Epithelial cell of umbilical artery (primary cell): ENCODE data around the gene AP5B1. TPM values are rescaled to one million over a fixed set of nuclear protein-coding genes. Genes with fewer than 3 reads are reported as not detected.

ENCODE experiments used
- total RNA-seq: library from RNA; depleted of rRNA; stranded (reverse); fragments of >200 nt; gene quantifications from 2 replicates; pipeline ENCODE4 v1.2.3, GENCODE V29; 2014

AP5B1 gene, protein sequence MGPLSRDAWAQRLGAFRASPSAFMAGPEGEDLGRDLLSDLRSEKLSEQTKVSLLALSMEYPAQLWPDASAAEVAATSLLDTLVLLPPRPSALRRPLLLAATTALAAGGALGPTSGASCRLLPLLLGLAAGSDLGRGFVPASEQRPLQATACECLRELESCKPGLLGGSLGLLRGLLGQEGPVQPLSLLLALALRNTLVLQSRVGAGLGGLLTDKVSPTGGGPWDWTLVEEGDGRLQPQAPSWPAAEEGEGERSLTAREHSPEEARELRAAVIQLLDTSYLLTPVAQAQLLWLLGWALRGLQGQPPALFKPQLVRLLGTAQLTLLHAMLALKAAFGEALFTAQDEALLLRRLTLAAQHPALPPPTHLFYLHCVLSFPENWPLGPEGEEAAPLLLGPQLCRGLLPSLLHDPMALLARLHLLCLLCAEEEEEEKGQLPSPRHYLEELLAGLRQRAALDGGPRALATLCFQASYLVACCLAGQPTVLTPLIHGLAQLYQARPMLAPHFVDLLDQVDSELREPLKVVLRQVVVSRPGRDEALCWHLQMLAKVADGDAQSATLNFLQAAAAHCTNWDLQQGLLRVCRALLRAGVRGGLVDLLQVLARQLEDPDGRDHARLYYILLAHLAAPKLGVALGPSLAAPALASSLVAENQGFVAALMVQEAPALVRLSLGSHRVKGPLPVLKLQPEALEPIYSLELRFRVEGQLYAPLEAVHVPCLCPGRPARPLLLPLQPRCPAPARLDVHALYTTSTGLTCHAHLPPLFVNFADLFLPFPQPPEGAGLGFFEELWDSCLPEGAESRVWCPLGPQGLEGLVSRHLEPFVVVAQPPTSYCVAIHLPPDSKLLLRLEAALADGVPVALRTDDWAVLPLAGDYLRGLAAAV
- 6.8 and 8.1 TPM in 2 replicates for total RNA-seq

DNA sequence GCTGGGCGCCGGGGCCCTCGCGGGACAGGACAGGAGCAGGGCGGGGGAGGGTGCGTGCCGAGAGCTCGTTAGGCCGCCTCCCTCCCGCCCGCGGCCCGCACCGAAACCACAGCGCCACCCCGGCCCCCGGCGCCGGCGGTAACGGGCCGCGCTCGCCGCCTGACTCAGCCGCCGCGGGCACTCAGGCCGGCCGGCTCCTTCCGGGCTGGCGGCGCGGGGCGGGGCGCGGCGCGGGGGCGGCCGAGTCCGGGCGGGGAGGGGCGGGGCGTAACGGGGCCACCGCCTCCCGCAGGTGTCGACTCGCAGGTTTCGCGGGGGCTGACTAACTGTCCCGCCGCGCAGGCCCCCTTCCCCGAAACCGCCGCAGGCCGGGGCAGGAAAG lies at the start of gene AP5B1:
AP5B1 (minus strand) TSS at position 207 of the 382 bp plus-strand sequence. CDS start 385 bp downstream, outside the sequence.

DNA sequence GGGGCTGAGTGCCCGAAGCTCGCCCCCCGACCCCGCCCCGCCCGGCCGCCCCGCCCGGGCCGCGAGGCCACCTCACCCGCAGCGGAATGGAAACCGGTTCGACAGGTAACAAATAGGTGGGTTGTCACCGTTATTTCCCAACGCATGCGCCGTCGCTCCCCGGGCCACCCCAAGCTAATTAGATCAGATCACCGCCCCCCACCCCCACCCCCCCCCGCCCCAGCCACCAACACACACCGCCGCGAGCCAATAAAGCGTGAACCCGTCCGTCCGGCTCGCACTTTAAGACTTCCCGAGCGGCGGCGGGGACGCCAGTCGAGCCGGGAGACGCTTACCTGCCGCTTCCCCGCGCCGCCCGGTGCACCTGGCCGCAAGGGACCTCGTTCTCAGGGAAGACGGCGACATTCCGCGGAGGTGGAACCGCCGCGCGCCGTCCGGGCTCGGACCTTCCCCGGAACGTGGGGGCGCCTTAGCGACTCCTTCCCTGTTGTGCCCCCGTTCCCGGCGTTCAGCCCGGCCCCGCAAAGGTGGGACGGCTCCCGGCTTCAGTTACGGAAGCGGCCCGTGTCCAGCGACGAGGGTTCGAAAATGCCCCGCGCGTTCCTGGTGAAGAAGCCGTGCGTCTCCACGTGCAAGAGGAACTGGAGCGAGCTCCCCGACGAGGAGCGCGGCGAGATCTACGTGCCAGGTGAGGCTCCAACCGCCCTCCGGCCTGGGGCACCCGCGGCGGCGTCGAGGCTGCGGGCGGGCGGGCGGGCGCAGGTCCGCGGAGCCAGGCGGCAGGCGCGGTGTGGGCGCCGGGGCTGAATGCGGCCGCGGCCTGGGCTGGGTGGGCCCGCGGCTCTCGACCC lies 6.2 kb upstream of the AP5B1 start, which contains the start of gene OVOL1:
OVOL1 (plus strand) TSS at position 278 of the 851 bp plus-strand sequence; CDS start at position 589, 311 bp downstream.

Other genes with a start within 250 kb of the AP5B1 start
- gene LTBP3, start 222.6 kb downstream of the AP5B1 start, total RNA-seq: 15.2 and 23.4 TPM in 2 replicates
- 37.5 and 92.2 TPM in 2 replicates for gene ZNRD2, start 210.5 kb downstream of the AP5B1 start, total RNA-seq
- gene FAM89B, start 208.4 kb downstream of the AP5B1 start, total RNA-seq: 15.9 and 19.8 TPM in 2 replicates
- 31.2 and 39.0 TPM in 2 replicates for gene EHBP1L1, start 204.9 kb downstream of the AP5B1 start, total RNA-seq
- gene KCNK7, start 185.2 kb downstream of the AP5B1 start, total RNA-seq: not detected in 2 replicates
- 55.2 and 72.0 TPM in 2 replicates for gene MAP3K11, start 166.8 kb downstream of the AP5B1 start, total RNA-seq
- 11.2 and 11.7 TPM in 2 replicates for gene PCNX3, start 165.2 kb downstream of the AP5B1 start, total RNA-seq
- 38.7 and 42.1 TPM in 2 replicates for gene SIPA1, start 142.9 kb downstream of the AP5B1 start, total RNA-seq
- gene RELA, start 118.1 kb downstream of the AP5B1 start, total RNA-seq: 12.7 and 14.7 TPM in 2 replicates
- 31.8 and 35.4 TPM in 2 replicates for gene KAT5, start 68.7 kb downstream of the AP5B1 start, total RNA-seq
- 77.0 and 111 TPM in 2 replicates for gene RNASEH2C, start 60.2 kb downstream of the AP5B1 start, total RNA-seq
- not detected in 2 replicates for gene OVOL1, start 6.1 kb upstream of the AP5B1 start, total RNA-seq
- gene SNX32, start 53.0 kb upstream of the AP5B1 start, total RNA-seq: 1.9 TPM in 1 of 2 replicates, not detected in the other
- gene CFL1, start 77.2 kb upstream of the AP5B1 start, total RNA-seq: 1,095 and 1,455 TPM in 2 replicates
- 47.4 and 53.3 TPM in 2 replicates for gene MUS81, start 79.5 kb upstream of the AP5B1 start, total RNA-seq
- 15.3 and 20.5 TPM in 2 replicates for gene EFEMP2, start 91.8 kb upstream of the AP5B1 start, total RNA-seq
- gene CTSW, start 98.9 kb upstream of the AP5B1 start, total RNA-seq: not detected in 2 replicates
- gene FIBP, start 107.5 kb upstream of the AP5B1 start, total RNA-seq: 133 and 257 TPM in 2 replicates
- 195 and 218 TPM in 2 replicates for gene CCDC85B, start 109.7 kb upstream of the AP5B1 start, total RNA-seq
- gene FOSL1, start 119.4 kb upstream of the AP5B1 start, total RNA-seq: 12.7 and 20.2 TPM in 2 replicates
- gene C11orf68, start 138.1 kb upstream of the AP5B1 start, total RNA-seq: 13.3 and 15.7 TPM in 2 replicates
- gene DRAP1, start 138.4 kb upstream of the AP5B1 start, total RNA-seq: 114 and 131 TPM in 2 replicates
- not detected in 2 replicates for gene TSGA10IP, start 164.5 kb upstream of the AP5B1 start, total RNA-seq
- gene SART1, start 180.8 kb upstream of the AP5B1 start, total RNA-seq: 33.5 and 74.5 TPM in 2 replicates
- gene EIF1AD, start 221.2 kb upstream of the AP5B1 start, total RNA-seq: 30.2 and 45.1 TPM in 2 replicates
- 28.6 and 41.9 TPM in 2 replicates for gene BANF1, start 221.5 kb upstream of the AP5B1 start, total RNA-seq
- not detected in 2 replicates for gene CST6, start 231.0 kb upstream of the AP5B1 start, total RNA-seq
- gene CATSPER1, start 245.5 kb upstream of the AP5B1 start, total RNA-seq: under 0.01 and 0.61 TPM in 2 replicates